ENCODE data around the gene AGTRAP.

AGTRAP gene

DNA sequence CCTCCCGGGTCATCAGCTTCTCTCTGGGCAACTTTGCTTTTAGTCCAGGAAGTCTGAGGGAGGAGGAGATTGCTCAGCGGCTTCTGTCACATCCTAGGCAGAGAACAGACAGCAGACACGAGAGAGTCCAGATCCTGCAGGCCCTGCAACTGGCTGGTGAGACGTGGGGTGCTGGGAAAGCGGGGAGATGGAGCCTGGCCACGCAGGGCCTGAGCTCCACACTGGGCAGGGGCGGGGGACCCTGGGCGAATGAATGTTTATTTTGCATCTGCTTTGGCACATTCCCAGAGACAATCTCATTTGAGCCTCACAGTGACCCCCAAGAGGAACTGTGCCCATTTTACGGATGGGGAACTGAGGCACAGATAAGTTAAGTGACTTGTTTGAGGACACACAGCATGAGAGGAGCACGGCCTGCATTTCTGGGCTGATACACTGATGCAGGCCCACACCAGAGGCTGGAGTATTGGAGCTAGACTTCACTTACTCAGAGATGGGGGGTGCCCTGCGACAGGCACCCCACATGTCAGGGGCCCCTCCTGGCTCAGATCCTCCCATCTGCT, 35.6 kb downstream of the AGTRAP start:
- in situ Hi-C loops (cut with MboI; ENCODE audit: low sequenced_read_pairs, unreplicated experiment) = no loop called here
- no peak for DNase-seq (ENCODE audit: low spot score)
- TF ChIP-seq, protein P1, sequence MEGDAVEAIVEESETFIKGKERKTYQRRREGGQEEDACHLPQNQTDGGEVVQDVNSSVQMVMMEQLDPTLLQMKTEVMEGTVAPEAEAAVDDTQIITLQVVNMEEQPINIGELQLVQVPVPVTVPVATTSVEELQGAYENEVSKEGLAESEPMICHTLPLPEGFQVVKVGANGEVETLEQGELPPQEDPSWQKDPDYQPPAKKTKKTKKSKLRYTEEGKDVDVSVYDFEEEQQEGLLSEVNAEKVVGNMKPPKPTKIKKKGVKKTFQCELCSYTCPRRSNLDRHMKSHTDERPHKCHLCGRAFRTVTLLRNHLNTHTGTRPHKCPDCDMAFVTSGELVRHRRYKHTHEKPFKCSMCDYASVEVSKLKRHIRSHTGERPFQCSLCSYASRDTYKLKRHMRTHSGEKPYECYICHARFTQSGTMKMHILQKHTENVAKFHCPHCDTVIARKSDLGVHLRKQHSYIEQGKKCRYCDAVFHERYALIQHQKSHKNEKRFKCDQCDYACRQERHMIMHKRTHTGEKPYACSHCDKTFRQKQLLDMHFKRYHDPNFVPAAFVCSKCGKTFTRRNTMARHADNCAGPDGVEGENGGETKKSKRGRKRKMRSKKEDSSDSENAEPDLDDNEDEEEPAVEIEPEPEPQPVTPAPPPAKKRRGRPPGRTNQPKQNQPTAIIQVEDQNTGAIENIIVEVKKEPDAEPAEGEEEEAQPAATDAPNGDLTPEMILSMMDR (IDR thresholded peaks at IDR 0.05; ENCODE audit: borderline replicate concordance, control extremely low read depth, extremely low read depth, insufficient read depth, missing control alignments) = no peak

DNA sequence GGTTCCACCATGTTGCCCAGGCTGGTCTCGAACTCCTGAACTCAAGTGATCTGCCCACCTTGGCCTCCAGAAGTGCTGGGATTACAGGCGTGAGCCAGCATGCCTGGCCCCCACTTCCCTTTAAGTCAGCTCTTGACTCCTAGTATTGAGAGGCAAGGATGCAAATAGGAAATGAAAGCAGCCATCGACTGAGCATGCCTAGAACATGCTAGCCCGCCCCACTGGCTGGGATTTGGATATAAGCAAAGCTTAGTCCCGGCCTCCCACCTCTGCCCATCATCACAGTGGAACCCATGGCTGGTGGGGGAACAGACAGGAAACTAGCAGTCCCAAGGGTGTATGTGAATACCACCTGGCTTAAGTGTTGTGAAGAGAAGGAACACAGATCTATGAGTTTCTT, 36.5 kb downstream of the AGTRAP start:
- in situ Hi-C loops (cut with MboI; ENCODE audit: low sequenced_read_pairs, unreplicated experiment) = no loop called here
- TF ChIP-seq, protein P1 (IDR thresholded peaks at IDR 0.05; ENCODE audit: borderline replicate concordance, control extremely low read depth, extremely low read depth, insufficient read depth, missing control alignments) = no peak
- no peak for DNase-seq (ENCODE audit: low spot score)

DNA sequence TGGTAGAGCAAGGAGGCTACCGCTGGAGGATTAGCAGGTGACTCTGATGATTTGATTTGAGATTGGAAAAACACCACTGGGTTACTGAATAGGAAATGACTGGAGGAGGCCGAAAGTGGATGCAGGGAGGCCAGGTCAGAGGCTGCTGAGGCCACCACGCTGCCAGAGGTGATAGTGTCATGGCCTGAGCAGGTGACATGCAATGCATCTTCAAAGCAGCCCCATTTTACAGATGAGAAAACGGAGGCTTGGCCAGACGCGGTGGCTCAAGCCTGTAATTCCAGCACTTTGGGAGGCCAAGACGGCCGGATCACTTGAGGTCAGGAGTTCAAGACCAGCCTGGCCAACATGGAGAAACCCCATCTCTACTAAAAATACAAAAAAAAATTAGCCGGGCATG, 38.8 kb downstream of the AGTRAP start:
- DNase-seq (ENCODE audit: low spot score) = no peak
- in situ Hi-C loops (cut with MboI; ENCODE audit: low sequenced_read_pairs, unreplicated experiment) = no loop called here
- TF ChIP-seq, protein P1 (IDR thresholded peaks at IDR 0.05; ENCODE audit: borderline replicate concordance, control extremely low read depth, extremely low read depth, insufficient read depth, missing control alignments) = no peak

DNA sequence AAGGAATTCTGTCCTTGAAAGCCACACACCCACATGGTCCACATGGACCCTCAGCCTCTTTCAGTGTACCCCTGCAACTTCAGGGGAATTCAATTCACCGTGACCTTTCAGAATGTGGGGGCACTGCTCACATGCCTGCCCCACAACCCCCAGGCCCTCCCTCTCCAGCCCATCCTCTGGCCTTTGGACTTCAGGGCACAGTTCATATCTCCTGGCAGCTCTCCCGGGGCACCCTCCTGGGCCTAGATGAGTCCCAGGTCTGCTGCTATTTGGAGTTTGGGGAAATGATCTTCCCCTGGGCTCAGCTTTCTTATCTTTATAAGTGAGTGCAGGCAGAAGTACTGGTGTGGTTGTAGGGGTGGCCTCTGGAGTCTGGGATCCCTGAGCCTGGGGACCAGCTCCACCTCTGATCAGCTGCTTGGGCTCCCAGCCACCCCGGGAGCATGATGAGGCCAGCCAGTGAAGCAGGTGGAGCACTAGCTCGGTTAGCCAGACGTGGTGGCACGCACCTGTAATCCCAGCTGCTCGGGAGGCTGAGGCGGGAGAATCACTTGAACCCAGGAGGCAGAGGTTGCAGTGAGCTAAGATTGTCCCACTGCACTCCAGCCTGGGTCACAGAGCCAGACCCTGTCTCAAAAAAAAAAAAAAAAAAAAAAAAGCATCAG, 41.9 kb downstream of the AGTRAP start:
- TF ChIP-seq, protein P1 (IDR thresholded peaks at IDR 0.05; ENCODE audit: borderline replicate concordance, control extremely low read depth, extremely low read depth, insufficient read depth, missing control alignments) = no peak
- in situ Hi-C loops (cut with MboI; ENCODE audit: low sequenced_read_pairs, unreplicated experiment) = no loop called here
- DNase-seq (ENCODE audit: low spot score) = no peak

DNA sequence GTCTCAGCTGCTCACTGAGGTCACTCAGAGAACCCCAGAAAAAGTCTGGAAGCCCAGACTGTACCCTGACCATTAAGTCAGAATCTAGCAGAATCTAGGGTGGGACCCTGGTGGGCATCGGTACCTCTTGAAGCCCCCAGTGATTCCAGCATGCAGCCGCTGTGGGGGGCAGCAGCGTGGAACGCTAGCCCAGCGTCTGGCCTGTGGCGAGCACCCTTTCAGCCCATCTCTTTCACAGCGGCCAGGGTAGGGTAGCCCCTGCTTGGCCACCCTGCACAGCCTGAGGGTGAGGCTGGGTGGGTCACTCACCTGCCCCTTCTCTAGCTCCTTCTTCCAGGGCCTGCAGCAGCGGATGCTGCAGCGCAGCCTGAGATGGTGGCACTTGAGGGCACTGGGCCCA, 42.4 kb downstream of the AGTRAP start:
- TF ChIP-seq, protein P1 (IDR thresholded peaks at IDR 0.05; ENCODE audit: borderline replicate concordance, control extremely low read depth, extremely low read depth, insufficient read depth, missing control alignments) = no peak
- in situ Hi-C loops (cut with MboI; ENCODE audit: low sequenced_read_pairs, unreplicated experiment) = no loop called here
- DNase-seq (ENCODE audit: low spot score) = no peak

DNA sequence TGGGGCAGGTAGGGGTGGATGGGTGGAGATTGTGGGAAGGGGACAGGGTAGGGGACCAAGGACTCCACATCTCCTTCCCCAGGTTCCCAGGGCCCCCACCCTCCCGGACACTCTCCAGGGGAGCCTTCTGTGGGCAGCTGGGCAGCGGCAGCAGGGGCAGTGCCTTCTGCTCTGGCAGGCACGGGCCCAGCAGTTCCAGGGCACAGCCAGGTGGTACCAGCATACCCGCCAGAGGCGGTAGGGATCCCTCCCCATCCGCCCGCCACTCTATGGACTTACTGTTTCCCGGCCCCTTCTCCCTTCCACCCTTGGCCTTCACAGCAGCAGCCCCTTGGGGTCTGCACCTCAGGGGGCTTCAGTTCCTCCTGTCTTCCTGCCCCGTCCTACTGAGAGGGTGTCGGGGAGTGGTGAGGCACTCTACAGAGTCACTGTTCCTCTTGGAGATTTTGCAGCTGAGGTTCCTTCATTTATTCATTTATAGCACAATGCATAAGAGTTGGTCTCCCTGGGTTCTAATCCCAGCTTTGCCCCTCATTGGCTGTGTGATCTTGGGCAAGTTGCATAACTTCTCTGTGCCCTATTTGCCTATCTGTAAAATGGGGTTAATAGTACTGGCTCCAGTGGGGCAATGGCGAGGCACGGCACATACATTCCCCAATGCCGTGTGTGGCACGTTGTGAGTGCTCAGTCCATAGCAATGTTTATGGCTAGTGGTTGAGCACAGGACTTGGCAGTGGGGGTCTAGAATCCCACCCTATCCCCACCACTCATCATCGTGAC, 43.1 kb downstream of the AGTRAP start:
- in situ Hi-C loops (cut with MboI; ENCODE audit: low sequenced_read_pairs, unreplicated experiment) = no loop called here
- TF ChIP-seq, protein P1 (IDR thresholded peaks at IDR 0.05; ENCODE audit: borderline replicate concordance, control extremely low read depth, extremely low read depth, insufficient read depth, missing control alignments) = no peak
- no peak for DNase-seq (ENCODE audit: low spot score)

All from GM13976 (cell line).